H9 (cell line): ENCODE data around the gene BCAR1. TPM values are rescaled to one million over a fixed set of nuclear protein-coding genes. Genes with fewer than 3 reads are reported as not detected.

ENCODE experiments used
- DNase-seq: peaks from one replicate; pipeline ENCODE4 v3.0.0-alpha.2; 2017
- H2AFZ ChIP-seq: one replicate; pipeline ENCODE4 v1.6.1; 2013; ENCODE audit warnings: mild to moderate bottlenecking, low read length, control low read depth, moderate library complexity
- H2AK5ac ChIP-seq: 2 replicates; pipeline ENCODE4 v1.6.1; 2013; ENCODE audit warnings: low read length, control low read depth, mixed read lengths; ENCODE audit not compliant: insufficient read length
- H2BK120ac ChIP-seq: one replicate; pipeline ENCODE4 v1.6.1; 2013; ENCODE audit warnings: low read depth, mild to moderate bottlenecking, low read length, control low read depth, inconsistent platforms; ENCODE audit not compliant: poor library complexity, severe bottlenecking
- H2BK12ac ChIP-seq: 2 replicates; pipeline ENCODE4 v1.6.1; 2013; ENCODE audit warnings: low read length, control low read depth, mixed read lengths, low read depth; ENCODE audit not compliant: insufficient read length
- H2BK15ac ChIP-seq: 2 replicates; pipeline ENCODE4 v1.6.1; 2013; ENCODE audit warnings: low read depth, low read length, control low read depth
- H2BK20ac ChIP-seq: one replicate; pipeline ENCODE4 v1.6.1; 2013; ENCODE audit warnings: low read depth, mild to moderate bottlenecking, low read length, control low read depth, inconsistent platforms; ENCODE audit not compliant: poor library complexity, severe bottlenecking
- H2BK5ac ChIP-seq: 2 replicates; pipeline ENCODE4 v1.6.1; 2013; ENCODE audit warnings: low read length, control low read depth, mixed read lengths; ENCODE audit not compliant: insufficient read length
- H3K14ac ChIP-seq: 2 replicates; pipeline ENCODE4 v1.6.1; 2013; ENCODE audit warnings: low read length, control low read depth; ENCODE audit not compliant: insufficient read depth
- H3K18ac ChIP-seq: 2 replicates; pipeline ENCODE4 v1.6.1; 2013; ENCODE audit warnings: low read depth, mild to moderate bottlenecking, mixed read lengths, low read length, control low read depth; ENCODE audit not compliant: insufficient read length
- H3K23ac ChIP-seq: 2 replicates; pipeline ENCODE4 v1.6.1; 2013; ENCODE audit warnings: low read length, control low read depth, mixed read lengths, low read depth; ENCODE audit not compliant: insufficient read length
- H3K23me2 ChIP-seq: 2 replicates; pipeline ENCODE4 v1.6.1; 2013; ENCODE audit warnings: low read depth, mild to moderate bottlenecking, mixed read lengths, low read length, control low read depth; ENCODE audit not compliant: insufficient read length, poor library complexity, severe bottlenecking
- H3K27ac ChIP-seq: 2 replicates; pipeline ENCODE4 v1.5.1; 2013; ENCODE audit warnings: low read length, control low read depth, mixed read lengths, low read depth; ENCODE audit not compliant: insufficient read length
- H3K27me3 ChIP-seq: 2 replicates; pipeline ENCODE4 v1.6.1; 2013; ENCODE audit warnings: low read length, control low read depth, inconsistent platforms; ENCODE audit not compliant: insufficient read depth
- H3K4ac ChIP-seq: 2 replicates; pipeline ENCODE4 v1.6.1; 2013; ENCODE audit warnings: low read depth, mild to moderate bottlenecking, control low read depth, inconsistent platforms, low read length, moderate library complexity
- H3K4me1 ChIP-seq: 2 replicates; pipeline ENCODE4 v1.6.1; 2013; ENCODE audit warnings: low read length, control low read depth, inconsistent platforms; ENCODE audit not compliant: insufficient read depth
- H3K4me2 ChIP-seq: 2 replicates; pipeline ENCODE4 v1.6.1; 2013; ENCODE audit warnings: low read length, control low read depth, mixed read lengths; ENCODE audit not compliant: insufficient read length, insufficient read depth
- H3K56ac ChIP-seq: 2 replicates; pipeline ENCODE4 v1.6.1; 2013; ENCODE audit warnings: low read depth, mild to moderate bottlenecking, mixed read lengths, low read length, control low read depth; ENCODE audit not compliant: insufficient read length
- H3K79me1 ChIP-seq: 2 replicates; pipeline ENCODE4 v1.6.1; 2013; ENCODE audit warnings: low read depth, mild to moderate bottlenecking, moderate library complexity, low read length, control low read depth, inconsistent platforms; ENCODE audit not compliant: insufficient read depth, poor library complexity, severe bottlenecking
- H3K79me2 ChIP-seq: 2 replicates; pipeline ENCODE4 v1.6.1; 2013; ENCODE audit warnings: low read length, control low read depth, inconsistent platforms; ENCODE audit not compliant: insufficient read depth
- H3K9ac ChIP-seq: 2 replicates; pipeline ENCODE4 v1.6.1; 2013; ENCODE audit warnings: low read length, control low read depth, mixed read lengths; ENCODE audit not compliant: insufficient read length; ENCODE audit errors: extremely low read depth
- H3K9me3 ChIP-seq: one replicate; pipeline ENCODE4 v1.6.1; 2013; ENCODE audit warnings: low read depth, low read length, inconsistent platforms; ENCODE audit not compliant: control insufficient read depth
- H3T11ph ChIP-seq: one replicate; pipeline ENCODE4 v1.6.1; 2013; ENCODE audit warnings: mild to moderate bottlenecking, low read length, control low read depth, inconsistent platforms
- H4K20me1 ChIP-seq: one replicate; pipeline ENCODE4 v1.6.1; 2013; ENCODE audit not compliant: control insufficient read depth, insufficient read length, insufficient read depth
- H4K5ac ChIP-seq: 2 replicates; pipeline ENCODE4 v1.6.1; 2013; ENCODE audit warnings: low read depth, mild to moderate bottlenecking, mixed read lengths, low read length, control low read depth; ENCODE audit not compliant: insufficient read length
- H4K8ac ChIP-seq: replicated peaks from 2 replicates; pipeline ENCODE4 v1.6.1; 2013; ENCODE audit warnings: low read length, control low read depth, mixed read lengths, low read depth; ENCODE audit not compliant: insufficient read length
- H4K91ac ChIP-seq: 2 replicates; pipeline ENCODE4 v1.6.1; 2013; ENCODE audit warnings: low read depth, mild to moderate bottlenecking, moderate library complexity, mixed read lengths, low read length, control low read depth; ENCODE audit not compliant: insufficient read length
- H3K27ac Mint-ChIP-seq, 3 experiments: 2 replicates in 2 of 3; 3 replicates in 1 of 3; pipeline ENCODE4 v1.8.0; 2020 to 2021; ENCODE audit warnings: mixed read lengths in 3 of 3, mild to moderate bottlenecking in 1 of 3, moderate library complexity in 1 of 3
- H3K27me3 Mint-ChIP-seq: 2 replicates; pipeline ENCODE4 v1.8.0; 2021; ENCODE audit warnings: low read depth, mild to moderate bottlenecking, moderate library complexity, mixed read lengths
- H3K36me3 Mint-ChIP-seq, 3 experiments: 2 replicates in 2 of 3; 3 replicates in 1 of 3; pipeline ENCODE4 v1.8.0; 2020 to 2021; ENCODE audit warnings: low read depth in 3 of 3, mixed read lengths in 3 of 3; ENCODE audit not compliant: insufficient read depth in 1 of 3
- H3K4me1 Mint-ChIP-seq, 2 experiments: 2 replicates each; pipeline ENCODE4 v1.8.0; 2020; ENCODE audit warnings: mixed read lengths in 2 of 2
- H3K4me3 Mint-ChIP-seq, 2 experiments: 2 replicates in 1 of 2; 3 replicates in 1 of 2; pipeline ENCODE4 v1.8.0; 2020 to 2021; ENCODE audit warnings: mild to moderate bottlenecking in 2 of 2, mixed read lengths in 2 of 2, moderate library complexity in 1 of 2
- H3K9me3 Mint-ChIP-seq, 2 experiments: 2 replicates in 1 of 2; 3 replicates in 1 of 2; pipeline ENCODE4 v1.8.0; 2020; ENCODE audit warnings: mild to moderate bottlenecking in 2 of 2, mixed read lengths in 2 of 2, moderate library complexity in 1 of 2
- WGBS: extraction: QIAGEN DNeasy Blood & Tissue Kit; methylation state at CpG from one replicate; pipeline ENCODE4 v1.1.7; 2013; ENCODE audit warnings: missing lambda C conversion rate, low lambda C conversion rate, mixed read lengths; ENCODE audit not compliant: insufficient read length; ENCODE audit errors: extremely low coverage; 5-methylcytosine and 5-hydroxymethylcytosine counted together
- total RNA-seq: library from RNA; stranded (reverse); gene quantifications from 2 replicates; pipeline ENCODE4 v1.2.1, GENCODE V29; 2021
- TF ChIP-seq, protein P1 (sequence below): fragments of 200-600 bp; sonication (generic); conservative IDR thresholded peaks from 3 replicates; pipeline ENCODE4 v1.8.0; 2021; ENCODE audit warnings: antibody characterized with exemption, mild to moderate bottlenecking

Gene BCAR1
- total RNA-seq, 1 experiment from 2014 or later = 97.1 TPM

DNA sequence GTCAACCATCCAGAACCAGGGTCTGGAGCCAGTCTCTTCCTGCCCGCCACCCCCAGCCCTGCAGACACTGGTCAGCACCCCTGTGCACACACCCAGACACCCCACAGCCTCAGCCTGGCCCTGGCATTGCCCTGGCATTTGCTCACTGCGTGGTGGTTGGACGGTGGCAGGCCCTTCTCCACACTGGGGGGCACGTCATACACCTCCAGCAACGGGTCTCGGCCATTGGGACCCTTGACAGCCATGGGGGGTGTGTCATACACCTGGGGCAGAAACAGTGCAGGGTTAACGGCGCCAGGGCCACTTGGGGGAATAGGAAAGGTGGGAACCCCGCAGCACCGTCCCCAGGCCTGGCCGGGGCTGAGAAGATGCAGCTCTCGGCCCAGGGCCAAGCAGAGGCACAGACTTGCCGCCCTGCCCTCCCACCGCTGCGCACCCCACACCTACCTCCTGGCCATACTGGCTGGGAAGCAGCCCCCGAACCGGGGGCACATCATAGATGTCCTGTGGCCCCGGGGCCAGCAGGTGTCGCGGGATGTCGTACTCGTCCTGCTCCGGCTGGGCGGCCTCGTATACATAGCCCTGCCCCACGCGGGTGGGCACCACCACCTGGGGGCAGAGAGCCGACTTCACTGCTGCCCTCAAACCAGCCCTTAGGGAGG lies 14.6 kb downstream of the BCAR1 start:
- no peaks in the 10 kb centered on the region for H3K23me2 ChIP-seq
- no peak overlapping the region for H2BK120ac ChIP-seq
- TF ChIP-seq, protein P1, sequence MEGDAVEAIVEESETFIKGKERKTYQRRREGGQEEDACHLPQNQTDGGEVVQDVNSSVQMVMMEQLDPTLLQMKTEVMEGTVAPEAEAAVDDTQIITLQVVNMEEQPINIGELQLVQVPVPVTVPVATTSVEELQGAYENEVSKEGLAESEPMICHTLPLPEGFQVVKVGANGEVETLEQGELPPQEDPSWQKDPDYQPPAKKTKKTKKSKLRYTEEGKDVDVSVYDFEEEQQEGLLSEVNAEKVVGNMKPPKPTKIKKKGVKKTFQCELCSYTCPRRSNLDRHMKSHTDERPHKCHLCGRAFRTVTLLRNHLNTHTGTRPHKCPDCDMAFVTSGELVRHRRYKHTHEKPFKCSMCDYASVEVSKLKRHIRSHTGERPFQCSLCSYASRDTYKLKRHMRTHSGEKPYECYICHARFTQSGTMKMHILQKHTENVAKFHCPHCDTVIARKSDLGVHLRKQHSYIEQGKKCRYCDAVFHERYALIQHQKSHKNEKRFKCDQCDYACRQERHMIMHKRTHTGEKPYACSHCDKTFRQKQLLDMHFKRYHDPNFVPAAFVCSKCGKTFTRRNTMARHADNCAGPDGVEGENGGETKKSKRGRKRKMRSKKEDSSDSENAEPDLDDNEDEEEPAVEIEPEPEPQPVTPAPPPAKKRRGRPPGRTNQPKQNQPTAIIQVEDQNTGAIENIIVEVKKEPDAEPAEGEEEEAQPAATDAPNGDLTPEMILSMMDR = no peak
- no peak overlapping the region for H2BK12ac ChIP-seq
- H2AK5ac ChIP-seq = no peak overlapping the region
- no peak overlapping the region for H2BK5ac ChIP-seq
- no peak overlapping the region for H4K5ac ChIP-seq
- no peak overlapping the region for H3K14ac ChIP-seq
- no peak overlapping the region for H4K91ac ChIP-seq
- no peak overlapping the region for H4K8ac ChIP-seq
- WGBS = no CpG with 5 or more reads among the region's 28 CpGs
- H3K79me1 ChIP-seq = no peaks in the 10 kb centered on the region
- no peak overlapping the region for H3K18ac ChIP-seq
- DNase-seq = peak; percentile 29
- H3K27ac ChIP-seq = no peak overlapping the region
- H3K4ac ChIP-seq = no peak overlapping the region
- H2BK15ac ChIP-seq = no peak overlapping the region
- H3K23ac ChIP-seq = no peak overlapping the region
- peaks cover 10% of the 10 kb centered on the region; the same call in 1 of the 2 replicates for H3K79me2 ChIP-seq
- H3T11ph ChIP-seq = no peak overlapping the region
- H3K36me3 Mint-ChIP-seq = peaks cover 37 to 61% (median 55%) of the 10 kb centered on the region in 3 experiments; a peak in 6 of 7 replicates
- no peaks in the 10 kb centered on the region for H3K9me3 Mint-ChIP-seq
- no peak overlapping the region for H3K4me3 Mint-ChIP-seq
- H3K27me3 Mint-ChIP-seq = no peaks in the 10 kb centered on the region
- no peak overlapping the region for H2BK20ac ChIP-seq
- no peak overlapping the region for H3K56ac ChIP-seq
- H3K27me3 ChIP-seq = no peaks in the 10 kb centered on the region
- no peak overlapping the region for H2AFZ ChIP-seq
- no peak overlapping the region for H3K9ac ChIP-seq
- no peaks in the 10 kb centered on the region for H3K9me3 ChIP-seq
- H3K27ac Mint-ChIP-seq = no peak overlapping the region
- no peaks in the 10 kb centered on the region for H3K4me1 ChIP-seq
- H4K20me1 ChIP-seq = no peaks in the 10 kb centered on the region
- H3K4me2 ChIP-seq = no peak overlapping the region
- H3K4me1 Mint-ChIP-seq = peaks cover 6 to 21% of the 10 kb centered on the region in 2 experiments
